Measurements from ENCODE around the gene PPP1R1A.

DNA sequence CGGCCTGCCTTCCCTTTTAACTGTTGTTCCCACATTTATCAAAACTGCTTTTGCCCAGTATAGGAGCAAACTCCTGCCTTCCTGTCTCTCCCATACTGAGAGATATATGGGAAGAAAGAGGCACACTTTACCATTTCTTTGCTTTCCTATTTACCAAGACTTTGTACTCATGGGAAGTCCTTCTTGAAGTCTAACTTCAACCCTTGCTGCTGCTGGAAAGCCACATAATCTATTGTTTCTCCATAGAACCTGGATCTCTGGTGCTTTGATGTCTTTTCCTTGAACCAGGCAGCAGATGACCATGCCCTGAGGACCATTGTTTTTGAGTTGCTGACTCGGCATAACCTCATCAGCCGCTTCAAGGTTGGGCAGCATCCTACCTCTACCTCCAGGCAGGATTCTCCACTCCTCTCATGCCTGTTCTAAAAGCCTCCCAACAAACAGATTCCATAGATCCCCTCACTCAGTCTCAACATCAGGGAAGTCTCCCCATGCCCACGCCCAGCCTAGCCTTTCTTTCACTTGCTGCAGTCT is 18.4 kb downstream of the PPP1R1A start:
- TF ChIP-seq, protein P1, sequence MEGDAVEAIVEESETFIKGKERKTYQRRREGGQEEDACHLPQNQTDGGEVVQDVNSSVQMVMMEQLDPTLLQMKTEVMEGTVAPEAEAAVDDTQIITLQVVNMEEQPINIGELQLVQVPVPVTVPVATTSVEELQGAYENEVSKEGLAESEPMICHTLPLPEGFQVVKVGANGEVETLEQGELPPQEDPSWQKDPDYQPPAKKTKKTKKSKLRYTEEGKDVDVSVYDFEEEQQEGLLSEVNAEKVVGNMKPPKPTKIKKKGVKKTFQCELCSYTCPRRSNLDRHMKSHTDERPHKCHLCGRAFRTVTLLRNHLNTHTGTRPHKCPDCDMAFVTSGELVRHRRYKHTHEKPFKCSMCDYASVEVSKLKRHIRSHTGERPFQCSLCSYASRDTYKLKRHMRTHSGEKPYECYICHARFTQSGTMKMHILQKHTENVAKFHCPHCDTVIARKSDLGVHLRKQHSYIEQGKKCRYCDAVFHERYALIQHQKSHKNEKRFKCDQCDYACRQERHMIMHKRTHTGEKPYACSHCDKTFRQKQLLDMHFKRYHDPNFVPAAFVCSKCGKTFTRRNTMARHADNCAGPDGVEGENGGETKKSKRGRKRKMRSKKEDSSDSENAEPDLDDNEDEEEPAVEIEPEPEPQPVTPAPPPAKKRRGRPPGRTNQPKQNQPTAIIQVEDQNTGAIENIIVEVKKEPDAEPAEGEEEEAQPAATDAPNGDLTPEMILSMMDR (IDR thresholded peaks at IDR 0.05; ENCODE audit: borderline replicate concordance, extremely low read depth, low read length, poor library complexity, severe bottlenecking) = no peak
- no peak for TF ChIP-seq EZH2 (IDR thresholded peaks at IDR 0.05; ENCODE audit: borderline replicate concordance, low read depth, low read length, severe bottlenecking)

Data from DND-41 (cell line).